Effector memory CD8-positive, alpha-beta T cell (primary cell): ENCODE data around the gene CYP39A1.
"Not testable (repeated sequence)": the region's sequence is repeated elsewhere in the genome, so short reads cannot be mapped to it uniquely, and the experiment has no call there.

Experiments used
- ATAC-seq: fragments of 150-1000 bp; cut with Tn5 transposase; replicated peaks from 2 replicates; pipeline ENCODE4 v1.10.0; 2021; ENCODE audit warnings: mild to moderate bottlenecking, moderate library complexity
- DNase-seq, 3 experiments: peaks; one replicate each; pipeline ENCODE4 v3.0.0; 2021
- H3K27ac Mint-ChIP-seq, 2 donors: one replicate each; pipeline ENCODE4 v1.8.0; 2022; ENCODE audit warnings: mild to moderate bottlenecking in 2 of 2, mixed read lengths in 2 of 2, moderate library complexity in 2 of 2
- H3K27me3 Mint-ChIP-seq, 2 donors: one replicate each; pipeline ENCODE4 v1.8.0; 2022; ENCODE audit warnings: mixed read lengths in 2 of 2
- H3K36me3 Mint-ChIP-seq: one replicate; pipeline ENCODE4 v1.8.0; 2022; ENCODE audit warnings: mild to moderate bottlenecking, moderate library complexity, mixed read lengths; ENCODE audit not compliant: insufficient read depth
- H3K4me1 Mint-ChIP-seq, 2 donors: one replicate each; pipeline ENCODE4 v1.8.0; 2022; ENCODE audit warnings: low read depth in 2 of 2, mixed read lengths in 2 of 2
- H3K4me3 Mint-ChIP-seq, 2 donors: one replicate each; pipeline ENCODE4 v1.8.0; 2022; ENCODE audit warnings: mild to moderate bottlenecking in 2 of 2, mixed read lengths in 2 of 2, moderate library complexity in 2 of 2
- H3K9me3 Mint-ChIP-seq, 2 donors: one replicate each; pipeline ENCODE4 v1.8.0; 2022; ENCODE audit warnings: mixed read lengths in 2 of 2

Gene CYP39A1

GRCh38 chr6:46667377-46667776 lies 14.8 kb upstream of the CYP39A1 start:
- Mint-ChIP-seq H3K27me3 (peaks cover 0 to 13% of the 10 kb centered on the region in 2 donors), H3K36me3 (no peaks in the 10 kb centered on the region), H3K9me3 (no peaks in the 10 kb centered on the region), H3K27ac (no peak overlapping the region), H3K4me3 (no peak overlapping the region), H3K4me1 (no peaks in the 10 kb centered on the region)
- ATAC-seq, result no peak
- DNase-seq, result no peak

GRCh38 chr6:46661483-46661882 lies 8.9 kb upstream of the CYP39A1 start:
- DNase-seq, result no peak
- Mint-ChIP-seq H3K27ac (no peak overlapping the region), H3K36me3 (no peaks in the 10 kb centered on the region), H3K4me3 (no peak overlapping the region), H3K9me3 (no peaks in the 10 kb centered on the region), H3K27me3 (peaks cover 0 to 9% of the 10 kb centered on the region in 2 donors), H3K4me1 (no peaks in the 10 kb centered on the region)
- no peak for ATAC-seq

- H3K9me3 Mint-ChIP-seq, result no peaks in the 10 kb centered on the region
- H3K4me3 Mint-ChIP-seq, result no peak overlapping the region
- H3K36me3 Mint-ChIP-seq, result no peaks in the 10 kb centered on the region
- no peak for DNase-seq
- ATAC-seq, result no peak
- no peak overlapping the region for H3K27ac Mint-ChIP-seq
- peaks cover 31 to 34% of the 10 kb centered on the region in 2 donors for H3K27me3 Mint-ChIP-seq
- peaks cover 8% of the 10 kb centered on the region in 2 donors for H3K4me1 Mint-ChIP-seq
Observed at GRCh38 chr6:46657642-46658041, 5.0 kb upstream of the CYP39A1 start.

- Mint-ChIP-seq H3K4me3 (no peak overlapping the region), H3K27ac (no peak overlapping the region), H3K27me3 (peaks cover 43 to 48% of the 10 kb centered on the region in 2 donors), H3K9me3 (no peaks in the 10 kb centered on the region), H3K4me1 (peaks cover 13 to 14% of the 10 kb centered on the region in 2 donors), H3K36me3 (no peaks in the 10 kb centered on the region)
- ATAC-seq (no peak), DNase-seq (no peak)
Observed at GRCh38 chr6:46655803-46656202, 3.2 kb upstream of the CYP39A1 start.

GRCh38 chr6:46653439-46654195 lies 999 bp upstream of the CYP39A1 start:
- no peaks in the 10 kb centered on the region for H3K36me3 Mint-ChIP-seq
- ATAC-seq, result no peak
- H3K9me3 Mint-ChIP-seq, result no peaks in the 10 kb centered on the region
- H3K27me3 Mint-ChIP-seq, result peaks cover 57 to 66% of the 10 kb centered on the region in 2 donors
- H3K4me1 Mint-ChIP-seq, result peaks cover 13 to 14% of the 10 kb centered on the region in 2 donors
- no peak for DNase-seq
- peak overlapping the region; percentile 83 to 86 for H3K4me3 Mint-ChIP-seq
- H3K27ac Mint-ChIP-seq, result no peak overlapping the region

- Mint-ChIP-seq H3K4me3 (peak overlapping the region; percentile 83 to 86), H3K27ac (peak overlapping the region in 1 of 2 donors; percentile 79), H3K27me3 (peaks cover 63 to 65% of the 10 kb centered on the region in 2 donors), H3K9me3 (no peaks in the 10 kb centered on the region), H3K36me3 (no peaks in the 10 kb centered on the region), H3K4me1 (peaks cover 13 to 14% of the 10 kb centered on the region in 2 donors)
- ATAC-seq (no peak), DNase-seq (no peak)
Observed at GRCh38 chr6:46652232-46652602, 401 bp downstream of the CYP39A1 start.

- Mint-ChIP-seq H3K27me3 (peaks cover 65 to 67% of the 10 kb centered on the region in 2 donors), H3K4me3 (peak overlapping the region in 1 of 2 donors; percentile 83), H3K36me3 (no peaks in the 10 kb centered on the region), H3K9me3 (no peaks in the 10 kb centered on the region), H3K27ac (no peak overlapping the region), H3K4me1 (peaks cover 13 to 14% of the 10 kb centered on the region in 2 donors)
- DNase-seq (no peak), ATAC-seq (no peak)
Observed at GRCh38 chr6:46651816-46652215, 802 bp downstream of the CYP39A1 start.

GRCh38 chr6:46651006-46651405 lies 1.6 kb downstream of the CYP39A1 start:
- DNase-seq, result no peak
- Mint-ChIP-seq H3K4me1 (peaks cover 13 to 14% of the 10 kb centered on the region in 2 donors), H3K27ac (no peak overlapping the region), H3K27me3 (peaks cover 63 to 69% of the 10 kb centered on the region in 2 donors), H3K9me3 (no peaks in the 10 kb centered on the region), H3K4me3 (no peak overlapping the region), H3K36me3 (no peaks in the 10 kb centered on the region)
- ATAC-seq, result no peak

- peaks cover 13 to 14% of the 10 kb centered on the region in 2 donors for H3K4me1 Mint-ChIP-seq
- H3K27ac Mint-ChIP-seq, result no peak overlapping the region
- no peaks in the 10 kb centered on the region for H3K36me3 Mint-ChIP-seq
- no peak overlapping the region for H3K4me3 Mint-ChIP-seq
- no peak for DNase-seq
- no peaks in the 10 kb centered on the region for H3K9me3 Mint-ChIP-seq
- peaks cover 47 to 58% of the 10 kb centered on the region in 2 donors for H3K27me3 Mint-ChIP-seq
- no peak for ATAC-seq
Observed at GRCh38 chr6:46648869-46649492, 3.6 kb downstream of the CYP39A1 start.

- peaks cover 41 to 50% of the 10 kb centered on the region in 2 donors for H3K27me3 Mint-ChIP-seq
- not testable (repeated sequence) for H3K4me1 Mint-ChIP-seq, H3K27ac Mint-ChIP-seq, DNase-seq, ATAC-seq, H3K9me3 Mint-ChIP-seq, H3K4me3 Mint-ChIP-seq, H3K36me3 Mint-ChIP-seq
Observed at GRCh38 chr6:46648108-46648507, 4.5 kb downstream of the CYP39A1 start.

- DNase-seq (no peak), ATAC-seq (no peak)
- Mint-ChIP-seq H3K4me3 (no peak overlapping the region), H3K4me1 (no peaks in the 10 kb centered on the region), H3K36me3 (no peaks in the 10 kb centered on the region), H3K27me3 (peaks cover 26 to 38% of the 10 kb centered on the region in 2 donors), H3K27ac (no peak overlapping the region), H3K9me3 (no peaks in the 10 kb centered on the region)
Observed at GRCh38 chr6:46645265-46645664, 7.4 kb downstream of the CYP39A1 start.

- Mint-ChIP-seq H3K27ac (no peak overlapping the region), H3K4me3 (no peak overlapping the region), H3K27me3 (peaks cover 24 to 29% of the 10 kb centered on the region in 2 donors), H3K4me1 (no peaks in the 10 kb centered on the region), H3K9me3 (no peaks in the 10 kb centered on the region), H3K36me3 (no peaks in the 10 kb centered on the region)
- DNase-seq (no peak), ATAC-seq (no peak)
Observed at GRCh38 chr6:46642928-46643751, 9.5 kb downstream of the CYP39A1 start.

GRCh38 chr6:46638650-46639049 lies 14.0 kb downstream of the CYP39A1 start:
- Mint-ChIP-seq H3K4me3 (no peak overlapping the region), H3K27me3 (peaks cover 26 to 28% of the 10 kb centered on the region in 2 donors), H3K27ac (no peak overlapping the region), H3K36me3 (no peaks in the 10 kb centered on the region), H3K9me3 (no peaks in the 10 kb centered on the region), H3K4me1 (no peaks in the 10 kb centered on the region)
- no peak for ATAC-seq
- DNase-seq, result no peak
